Measurements from ENCODE around the gene IL25.

- TF ChIP-seq CTCF (IDR thresholded peaks at IDR 0.05) (no peak), POLR2A (IDR thresholded peaks at IDR 0.05) (no peak), EP300 (IDR thresholded peaks at IDR 0.05) (no peak)
These were observed 30.5 kb downstream of the IL25 start for GRCh38 chr14:23403139-23403438.

All from ovary (tissue), 3 donors.